ENCODE measurements around the gene KLHDC1.

KLHDC1 gene

DNA sequence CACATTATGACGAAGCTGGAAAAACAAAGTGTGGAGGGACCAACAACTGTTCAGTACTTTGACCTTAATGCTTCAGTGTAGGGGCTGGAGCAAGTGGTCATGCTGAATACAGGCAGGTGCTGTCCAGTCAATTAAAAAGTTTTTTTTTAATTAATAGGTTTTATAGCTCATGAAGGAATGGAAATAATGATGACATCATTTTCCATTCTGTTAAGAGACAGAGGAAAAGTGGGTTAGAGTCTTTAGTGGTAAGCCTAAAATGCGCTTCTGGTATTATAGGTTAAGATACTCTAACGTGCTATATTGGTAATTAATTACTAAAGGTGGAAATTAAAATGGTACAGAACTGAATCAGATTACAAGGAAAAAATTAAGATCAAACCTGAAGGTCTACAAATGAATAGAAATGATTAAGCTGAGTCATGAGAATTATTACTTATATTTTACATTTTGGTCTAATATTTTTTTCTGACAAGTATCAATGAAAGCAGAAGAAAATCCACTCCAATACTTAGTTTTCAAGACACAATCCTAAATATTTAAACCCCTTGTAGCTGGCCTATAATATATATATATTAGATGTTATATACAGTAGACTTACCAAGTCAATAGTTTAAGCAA lies 90.6 kb downstream of the KLHDC1 start:
- Histone ChIP-seq H3K36me3 (ENCODE audit: control insufficient read depth, insufficient read depth, low read length) (peaks cover 8% of the 10 kb centered on the region; the same call in 1 of the 2 replicates), H3K27me3 (ENCODE audit: control insufficient read depth, insufficient read depth, low read length) (no peaks in the 10 kb centered on the region), H3K4me1 (ENCODE audit: control insufficient read depth, insufficient read depth, low read length) (no peaks in the 10 kb centered on the region), H3K9me3 (ENCODE audit: control insufficient read depth, insufficient read depth, low read length) (no peaks in the 10 kb centered on the region), H3K4me3 (ENCODE audit: low read length) (no peak overlapping the region), H3K27ac (ENCODE audit: low read length) (no peak overlapping the region)
- no CpG with 5 or more reads among the region's 3 CpGs for WGBS (ENCODE audit: insufficient coverage, insufficient read length)
- DNase-seq (ENCODE audit: low read depth, low spot score), result no peak

DNA sequence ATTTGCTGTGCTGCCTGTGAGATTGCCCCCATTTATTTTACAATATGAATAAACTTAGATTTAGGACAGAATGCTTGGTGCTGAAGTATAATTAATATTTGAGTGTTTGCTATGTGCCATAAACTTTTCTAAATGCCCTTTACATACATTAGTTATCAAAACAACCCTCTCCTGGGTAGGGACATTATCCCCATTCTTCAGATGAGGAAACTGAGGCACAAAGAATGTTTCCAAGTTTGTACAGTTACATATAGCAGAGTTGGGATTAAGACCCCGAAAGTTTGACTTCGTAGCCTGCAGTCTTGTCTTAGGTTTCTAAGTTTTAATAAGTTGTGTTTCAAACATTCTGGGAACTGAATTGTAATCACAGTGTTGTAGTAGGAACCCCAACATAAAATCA lies 93.4 kb downstream of the KLHDC1 start:
- no peaks in the 10 kb centered on the region for H3K27me3 ChIP-seq (ENCODE audit: control insufficient read depth, insufficient read depth, low read length)
- H3K9me3 ChIP-seq (ENCODE audit: control insufficient read depth, insufficient read depth, low read length), result no peaks in the 10 kb centered on the region
- no peaks in the 10 kb centered on the region for H3K4me1 ChIP-seq (ENCODE audit: control insufficient read depth, insufficient read depth, low read length)
- no peak overlapping the region for H3K27ac ChIP-seq (ENCODE audit: low read length)
- H3K36me3 ChIP-seq (ENCODE audit: control insufficient read depth, insufficient read depth, low read length), result peaks cover 14% of the 10 kb centered on the region; the same call in 1 of the 2 replicates
- H3K4me3 ChIP-seq (ENCODE audit: low read length), result no peak overlapping the region
- DNase-seq (ENCODE audit: low read depth, low spot score), result no peak
- no CpG with 5 or more reads among the region's 2 CpGs for WGBS (ENCODE audit: insufficient coverage, insufficient read length)

DNA sequence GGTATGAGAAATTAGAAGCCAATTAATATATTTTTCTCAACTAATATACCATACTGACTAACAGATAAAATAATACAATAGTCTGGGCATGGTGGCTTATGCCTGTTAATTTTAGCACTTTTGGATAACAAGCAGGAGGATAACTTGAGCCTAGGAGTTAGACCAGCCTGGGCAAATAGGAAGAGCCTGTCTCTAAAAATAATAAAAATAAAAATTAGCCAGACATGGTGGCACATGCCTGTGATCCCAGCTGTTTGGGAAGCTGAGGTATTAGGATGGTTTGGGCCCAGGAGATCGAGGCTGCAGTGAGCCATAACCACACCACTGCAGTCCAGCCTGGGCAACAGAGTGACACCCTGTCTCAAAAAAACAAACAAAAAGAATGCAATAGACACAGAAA lies 99.7 kb downstream of the KLHDC1 start:
- DNase-seq (ENCODE audit: low read depth, low spot score), result no peak
- Histone ChIP-seq H3K9me3 (ENCODE audit: control insufficient read depth, insufficient read depth, low read length) (no peaks in the 10 kb centered on the region), H3K4me3 (ENCODE audit: low read length) (no peak overlapping the region), H3K27ac (ENCODE audit: low read length) (no peak overlapping the region), H3K4me1 (ENCODE audit: control insufficient read depth, insufficient read depth, low read length) (no peaks in the 10 kb centered on the region), H3K27me3 (ENCODE audit: control insufficient read depth, insufficient read depth, low read length) (no peaks in the 10 kb centered on the region), H3K36me3 (ENCODE audit: control insufficient read depth, insufficient read depth, low read length) (peaks cover 9% of the 10 kb centered on the region; the same call in 1 of the 2 replicates)
- WGBS (ENCODE audit: insufficient coverage, insufficient read length), result no CpG with 5 or more reads among the region's 1 CpG

DNA sequence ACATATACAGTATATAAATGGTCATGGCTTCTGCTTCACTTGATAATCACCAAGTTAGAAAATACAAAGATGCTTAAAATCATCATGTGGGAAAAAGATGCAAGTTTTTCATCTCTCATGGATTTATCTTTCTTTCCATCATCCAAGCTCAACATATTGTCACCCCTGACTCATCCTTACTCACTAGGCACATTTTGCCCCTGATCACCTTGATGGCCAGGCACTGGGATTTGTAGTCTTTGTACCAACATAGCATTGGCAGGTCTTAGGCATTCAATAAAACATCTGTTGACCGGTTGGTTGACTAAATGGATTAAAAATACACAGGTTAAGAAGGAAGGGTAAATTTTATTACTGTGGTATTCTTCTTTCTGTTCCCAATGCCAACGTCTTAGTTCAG lies 103.1 kb downstream of the KLHDC1 start:
- Histone ChIP-seq H3K27me3 (ENCODE audit: control insufficient read depth, insufficient read depth, low read length) (no peaks in the 10 kb centered on the region), H3K4me3 (ENCODE audit: low read length) (no peak overlapping the region), H3K27ac (ENCODE audit: low read length) (no peak overlapping the region), H3K4me1 (ENCODE audit: control insufficient read depth, insufficient read depth, low read length) (no peaks in the 10 kb centered on the region), H3K36me3 (ENCODE audit: control insufficient read depth, insufficient read depth, low read length) (peaks cover 6% of the 10 kb centered on the region; the same call in 1 of the 2 replicates), H3K9me3 (ENCODE audit: control insufficient read depth, insufficient read depth, low read length) (no peaks in the 10 kb centered on the region)
- no peak for DNase-seq (ENCODE audit: low read depth, low spot score)
- WGBS (ENCODE audit: insufficient coverage, insufficient read length), result no CpG with 5 or more reads among the region's 2 CpGs
